AG04449 (cell line): ENCODE results near the gene MEAF6.

Experiments used
- CTCF ChIA-PET: fragments of 350-600 bp; formaldehyde crosslinking; extraction: SDS; loops from one replicate; lab custom pipeline; 2021; ENCODE audit warnings: antibody characterized with exemption; lab: Yijun Ruan, JAX
- POLR2A ChIA-PET: fragments of 400-600, 350-600 bp; formaldehyde crosslinking; extraction: SDS; loops from one replicate; lab custom pipeline; 2020; ENCODE audit warnings: antibody characterized with exemption, inconsistent platforms; lab: Yijun Ruan, JAX
- DNase-seq: peaks from one replicate; pipeline ENCODE4 v3.0.0-alpha.2; 2010; ENCODE audit warnings: low read depth, low spot score
- H3K4me3 ChIP-seq: 2 replicates; pipeline ENCODE4 v1.5.1; 2011; ENCODE audit warnings: low read depth, mild to moderate bottlenecking, control low read depth, low read length
- CTCF ChIP-seq: IDR thresholded peaks from one replicate; pipeline ENCODE4 v1.5.1; 2011; ENCODE audit warnings: mild to moderate bottlenecking, moderate library complexity, low read length, control low read depth, inconsistent platforms; ENCODE audit not compliant: insufficient read depth; ENCODE audit errors: missing control alignments

MEAF6 gene

DNA sequence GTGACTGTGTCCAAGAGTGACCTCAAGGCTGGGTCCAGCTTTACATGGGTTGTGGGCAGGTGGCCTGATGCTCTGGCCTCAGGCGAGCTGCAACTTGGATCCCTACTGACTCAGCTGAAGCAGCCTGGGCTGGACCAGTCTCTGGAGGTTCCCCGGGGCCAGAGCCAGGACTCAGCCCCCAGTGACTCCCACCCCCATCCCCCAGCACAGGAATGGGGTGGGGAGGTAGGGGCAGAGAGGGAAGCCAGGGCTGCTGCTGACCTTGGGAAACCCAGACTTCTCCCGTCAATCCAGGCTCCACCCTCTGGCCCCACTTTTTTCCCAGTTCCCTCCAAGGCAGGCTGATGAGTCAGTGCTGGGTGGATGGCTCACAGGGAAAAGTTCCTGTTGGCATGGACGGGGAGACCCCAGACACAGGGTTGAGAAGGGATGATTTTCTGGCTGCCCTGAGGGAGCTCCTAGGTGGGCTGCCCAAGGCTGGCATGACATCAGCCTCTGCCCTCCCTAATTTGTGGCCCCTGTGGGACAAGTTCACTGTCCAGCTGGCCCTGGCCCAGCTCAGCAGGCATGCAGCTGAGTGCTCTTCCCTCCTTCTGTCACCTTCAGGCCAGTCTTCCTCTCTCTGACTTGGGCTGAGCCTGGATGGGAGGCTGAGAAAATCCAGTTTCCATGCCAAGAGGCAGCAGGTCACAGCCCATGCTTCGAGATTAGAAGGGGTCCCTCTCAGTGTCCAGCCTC lies 37.9 kb downstream of the MEAF6 start:
- DNase-seq: no peak
- H3K4me3 ChIP-seq: peak overlapping the region; percentile 93
- TF ChIP-seq CTCF: no peak
- POLR2A ChIA-PET: interaction anchor here (0.6 to 4.4 kb wide), 3 partner anchors 9 to 25 kb away, joined by 3 to 49 read pairs (median 3); no protein-coding TSS in a partner anchor
- CTCF ChIA-PET: interaction anchor here (1.0 to 10.5 kb wide), 7 partner anchors 9 to 38 kb away, joined by 3 to 182 read pairs (median 6); partner anchors contain the start of gene MEAF6

DNA sequence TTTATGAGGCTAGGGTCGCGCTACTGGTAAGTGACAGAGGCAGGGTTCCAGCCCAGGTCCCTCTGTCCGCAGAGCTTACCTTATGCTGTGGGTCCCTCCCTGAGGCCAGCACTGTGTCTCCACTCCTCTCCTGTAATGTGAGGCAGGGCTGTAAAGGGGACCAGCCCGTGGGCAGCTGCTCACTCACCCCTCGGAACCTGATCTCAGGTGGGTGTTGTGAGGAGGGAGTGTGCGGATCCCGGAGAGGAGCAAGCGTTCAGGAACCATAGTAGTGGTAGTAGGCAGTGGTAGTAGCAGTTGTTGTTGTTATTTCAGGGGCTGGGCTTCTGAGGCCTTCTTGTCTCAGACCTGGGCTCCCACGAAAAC lies 38.5 kb downstream of the MEAF6 start:
- H3K4me3 ChIP-seq: peak overlapping the region; percentile 93

GRCh38 chr1:37475380-37476086 lies 39.0 kb downstream of the MEAF6 start:
- CTCF ChIA-PET: interaction anchor here (1.2 to 10.5 kb wide), 6 partner anchors 11 to 25 kb away, joined by 3 to 182 read pairs (median 5); no protein-coding TSS in a partner anchor
- POLR2A ChIA-PET: interaction anchor here (0.7 to 4.4 kb wide), 5 partner anchors 8 to 39 kb away, joined by 3 to 49 read pairs (median 4); partner anchors contain the start of gene MEAF6
- DNase-seq: no peak

More for the DNA sequence above, 38.5 kb downstream of the MEAF6 start:
- no peak for TF ChIP-seq CTCF
- POLR2A ChIA-PET: interaction anchor here (1.6 to 4.4 kb wide), 2 partner anchors 10 kb away, joined by 6 to 49 read pairs; no protein-coding TSS in a partner anchor
- CTCF ChIA-PET: interaction anchor here (1.0 to 10.5 kb wide), 6 partner anchors 10 to 38 kb away, joined by 3 to 182 read pairs (median 6); partner anchors contain the start of gene MEAF6
- DNase-seq: no peak

GRCh38 chr1:37474697-37475379 lies 39.7 kb downstream of the MEAF6 start:
- TF ChIP-seq CTCF: no peak
- no peak for DNase-seq
- H3K4me3 ChIP-seq: peak overlapping the region; percentile 93
- POLR2A ChIA-PET: interaction anchor here (0.7 to 4.4 kb wide), 5 partner anchors 8 to 40 kb away, joined by 3 to 49 read pairs (median 4); partner anchors contain the start of gene MEAF6
- CTCF ChIA-PET: interaction anchor here (1.2 to 10.5 kb wide), 5 partner anchors 11 to 24 kb away, joined by 4 to 182 read pairs (median 6); no protein-coding TSS in a partner anchor

More at GRCh38 chr1:37475380-37476086, 39.0 kb downstream of the MEAF6 start:
- peak overlapping the region; percentile 93 for H3K4me3 ChIP-seq
- no peak for TF ChIP-seq CTCF

DNA sequence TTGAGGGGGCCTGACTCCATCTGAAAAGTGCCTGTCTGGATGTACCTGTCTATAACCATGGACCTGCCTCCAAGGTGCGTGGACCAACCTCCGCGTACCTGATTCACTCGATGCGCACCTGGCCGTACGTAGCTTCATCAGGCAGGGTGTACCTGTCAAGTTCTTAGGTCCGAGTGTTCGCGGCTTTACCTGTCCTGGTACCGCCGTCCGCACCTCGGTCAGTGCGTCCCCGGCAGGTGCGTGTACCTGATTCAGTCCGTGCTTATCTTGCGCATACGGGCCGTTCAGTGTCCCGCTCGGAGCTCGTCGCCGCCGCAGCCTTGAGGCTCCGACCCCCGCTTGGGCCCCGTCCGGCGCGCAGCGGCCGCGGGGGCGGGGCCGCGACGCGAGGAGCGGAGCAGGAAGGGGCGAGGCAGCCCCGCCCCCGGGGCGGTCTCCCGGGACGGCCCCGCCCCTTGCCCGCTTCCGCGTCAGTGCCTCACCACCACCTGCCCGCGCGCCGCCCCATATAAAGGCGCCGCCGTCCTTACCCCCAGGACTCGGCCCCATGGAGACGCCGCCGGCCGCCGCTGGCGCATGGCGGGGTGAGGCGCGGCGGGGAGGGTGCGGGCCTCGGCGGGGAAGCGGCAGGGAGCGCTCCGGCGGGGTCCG lies 40.4 kb downstream of the MEAF6 start, which contains the start of gene ZC3H12A:
TSS of gene ZC3H12A (plus strand) at position 535 of the 651 bp plus-strand sequence. CDS start 917 bp downstream, outside the sequence.
- DNase-seq: no peak
- peak within 1 kb of the TSS; percentile 93 for H3K4me3 ChIP-seq
- CTCF ChIA-PET: interaction anchor here (1.0 to 10.5 kb wide), 4 partner anchors 12 to 41 kb away, joined by 4 to 182 read pairs (median 33); no protein-coding TSS in a partner anchor
- POLR2A ChIA-PET: interaction anchor here (0.7 to 4.4 kb wide), 5 partner anchors 8 to 41 kb away, joined by 4 to 49 read pairs (median 6); partner anchors contain the start of gene MEAF6
- no peak for TF ChIP-seq CTCF
